SIG-M5 treated with dmso at 0.1 percent for 504 hours (cell line): ENCODE data around the gene SCAMP1.

Experiments
- DNase-seq: peaks from one replicate; lab custom pipeline; 2025; ENCODE audit not compliant: unreplicated experiment; lab: John Stamatoyannopoulos, UW

The SCAMP1 gene

GRCh38 chr5:78490709-78491485 lies 130.5 kb downstream of the SCAMP1 start:
- DNase-seq, result no peak

GRCh38 chr5:78492224-78492623 lies 131.8 kb downstream of the SCAMP1 start:
- no peak for DNase-seq

- no peak for DNase-seq
These were observed 132.2 kb downstream of the SCAMP1 start for GRCh38 chr5:78492650-78493049.

GRCh38 chr5:78495800-78496199 lies 135.4 kb downstream of the SCAMP1 start:
- no peak for DNase-seq

- DNase-seq, result no peak
These were observed 136.0 kb downstream of the SCAMP1 start for GRCh38 chr5:78496373-78496772.

- no peak for DNase-seq
These were observed 137.4 kb downstream of the SCAMP1 start for GRCh38 chr5:78497573-78498533.

- no peak for DNase-seq
These were observed 139.1 kb downstream of the SCAMP1 start for GRCh38 chr5:78499485-78499884.

- no peak for DNase-seq
These were observed 139.6 kb downstream of the SCAMP1 start for GRCh38 chr5:78500028-78500427.

GRCh38 chr5:78500871-78501270 lies 140.5 kb downstream of the SCAMP1 start:
- no peak for DNase-seq

- no peak for DNase-seq
These were observed 141.3 kb downstream of the SCAMP1 start for GRCh38 chr5:78501411-78502352.

- no peak for DNase-seq
These were observed 143.7 kb downstream of the SCAMP1 start for GRCh38 chr5:78503958-78504653.

GRCh38 chr5:78504704-78505677 lies 144.6 kb downstream of the SCAMP1 start:
- DNase-seq, result no peak

- DNase-seq, result no peak
These were observed 145.4 kb downstream of the SCAMP1 start for GRCh38 chr5:78505860-78506259.

- DNase-seq, result no peak
These were observed 146.0 kb downstream of the SCAMP1 start for GRCh38 chr5:78506261-78507024.

- DNase-seq, result no peak
These were observed 147.1 kb downstream of the SCAMP1 start for GRCh38 chr5:78507531-78507930.

- DNase-seq, result no peak
These were observed 147.9 kb downstream of the SCAMP1 start for GRCh38 chr5:78508186-78508765.

GRCh38 chr5:78509145-78509865 lies 148.9 kb downstream of the SCAMP1 start:
- DNase-seq, result no peak
